Activated CD8-positive, alpha-beta memory T cell treated with anti-CD3 and anti-CD28 coated beads, Interleukin-2, amount 10 ng/mL, durations not matched to agents 7 days and 5 days (primary cell): ENCODE data around the gene GMPPA. TPM values are rescaled to one million over a fixed set of nuclear protein-coding genes. Genes with fewer than 3 reads are reported as not detected.

Experiments
- ATAC-seq: fragments of 150-1000 bp; cut with Tn5 transposase; one replicate; pipeline ENCODE4 v1.10.0; 2021; ENCODE audit warnings: moderate library complexity
- CTCF ChIA-PET: fragments of 350-600 bp; sonication (Branson Sonifier 250); formaldehyde crosslinking; loops from one replicate; lab custom pipeline; 2021; ENCODE audit warnings: antibody characterized with exemption; lab: Charles Lee
- DNase-seq: peaks from one replicate; pipeline ENCODE4 v3.0.0-alpha.2; 2020
- H3K27ac Mint-ChIP-seq: one replicate; pipeline ENCODE4 v1.8.0; 2021; ENCODE audit warnings: mild to moderate bottlenecking, mixed read lengths
- H3K27me3 Mint-ChIP-seq: one replicate; pipeline ENCODE4 v1.8.0; 2021; ENCODE audit warnings: mixed read lengths
- H3K36me3 Mint-ChIP-seq: one replicate; pipeline ENCODE4 v1.8.0; 2021; ENCODE audit warnings: mild to moderate bottlenecking, mixed read lengths
- H3K4me1 Mint-ChIP-seq: one replicate; pipeline ENCODE4 v1.8.0; 2021; ENCODE audit warnings: mixed read lengths
- H3K4me3 Mint-ChIP-seq: one replicate; pipeline ENCODE4 v1.8.0; 2021; ENCODE audit warnings: mild to moderate bottlenecking, moderate library complexity, mixed read lengths
- H3K9me3 Mint-ChIP-seq: one replicate; pipeline ENCODE4 v1.8.0; 2022; ENCODE audit warnings: low read depth, mixed read lengths
- total RNA-seq, 2 experiments: library from RNA; stranded (reverse); gene quantifications; one replicate each; pipeline ENCODE4 v1.2.3, GENCODE V29; 2021

The GMPPA gene
- total RNA-seq, 2 experiments from 2014 or later, result 36.5 to 42.6 TPM

- Mint-ChIP-seq H3K36me3 (no peaks in the 10 kb centered on the region), H3K27ac (no peak overlapping the region), H3K27me3 (no peaks in the 10 kb centered on the region), H3K9me3 (no peaks in the 10 kb centered on the region), H3K4me3 (no peak overlapping the region), H3K4me1 (no peaks in the 10 kb centered on the region)
- DNase-seq (no peak), ATAC-seq (no peak)
- CTCF ChIA-PET, result interaction anchor here (1.5 kb wide), 1 partner anchor 68 kb away, joined by 3 read pairs; no protein-coding TSS in a partner anchor
Observed at GRCh38 chr2:219472629-219473187, 26.0 kb upstream of the GMPPA start.

- DNase-seq (no peak), ATAC-seq (no peak)
- Mint-ChIP-seq H3K36me3 (no peaks in the 10 kb centered on the region), H3K27ac (no peak overlapping the region), H3K27me3 (no peaks in the 10 kb centered on the region), H3K4me1 (no peaks in the 10 kb centered on the region), H3K4me3 (no peak overlapping the region), H3K9me3 (no peaks in the 10 kb centered on the region)
- CTCF ChIA-PET, result interaction anchor here (1.3 to 6.2 kb wide), 2 partner anchors 9 to 57 kb away, joined by 3 to 40 read pairs; no protein-coding TSS in a partner anchor
Observed at GRCh38 chr2:219473511-219473910, 25.2 kb upstream of the GMPPA start.

GRCh38 chr2:219474285-219475060, 24.2 kb upstream of the GMPPA start:
- Mint-ChIP-seq H3K27ac (no peak overlapping the region), H3K4me1 (no peaks in the 10 kb centered on the region), H3K4me3 (no peak overlapping the region), H3K9me3 (no peaks in the 10 kb centered on the region), H3K36me3 (no peaks in the 10 kb centered on the region), H3K27me3 (no peaks in the 10 kb centered on the region)
- CTCF ChIA-PET, result interaction anchor here (0.7 to 6.2 kb wide), 5 partner anchors 10 to 85 kb away, joined by 3 to 40 read pairs (median 3); a partner anchor contains a TSS
- DNase-seq (no peak), ATAC-seq (no peak)

- no peaks in the 10 kb centered on the region for H3K9me3 Mint-ChIP-seq
Observed at GRCh38 chr2:219475278-219475677, 23.4 kb upstream of the GMPPA start.

GRCh38 chr2:219475697-219476651, 22.7 kb upstream of the GMPPA start:
- H3K36me3 Mint-ChIP-seq, result no peaks in the 10 kb centered on the region
- ATAC-seq (peak; percentile 77), DNase-seq (peak; percentile 70)
- H3K9me3 Mint-ChIP-seq, result no peaks in the 10 kb centered on the region
- CTCF ChIA-PET, result interaction anchor here (0.8 to 6.2 kb wide), 9 partner anchors 8 to 131 kb away, joined by 3 to 40 read pairs (median 4); a partner anchor contains a TSS
- no peaks in the 10 kb centered on the region for H3K4me1 Mint-ChIP-seq
- no peaks in the 10 kb centered on the region for H3K27me3 Mint-ChIP-seq
- no peak overlapping the region for H3K4me3 Mint-ChIP-seq
- no peak overlapping the region for H3K27ac Mint-ChIP-seq

More at GRCh38 chr2:219475278-219475677, 23.4 kb upstream of the GMPPA start:
- H3K4me1 Mint-ChIP-seq, result no peaks in the 10 kb centered on the region
- CTCF ChIA-PET, result interaction anchor here (4.1 to 6.2 kb wide), 2 partner anchors 20 to 55 kb away, joined by 14 to 40 read pairs; a partner anchor contains a TSS
- DNase-seq (no peak), ATAC-seq (no peak)
- no peak overlapping the region for H3K4me3 Mint-ChIP-seq
- no peak overlapping the region for H3K27ac Mint-ChIP-seq
- no peaks in the 10 kb centered on the region for H3K36me3 Mint-ChIP-seq
- H3K27me3 Mint-ChIP-seq, result no peaks in the 10 kb centered on the region

- Mint-ChIP-seq H3K27me3 (peaks cover 3% of the 10 kb centered on the region), H3K27ac (no peak overlapping the region), H3K9me3 (no peaks in the 10 kb centered on the region), H3K36me3 (no peaks in the 10 kb centered on the region), H3K4me3 (no peak overlapping the region), H3K4me1 (no peaks in the 10 kb centered on the region)
- DNase-seq (no peak), ATAC-seq (no peak)
- CTCF ChIA-PET, result interaction anchor here (0.8 to 6.2 kb wide), 8 partner anchors 9 to 131 kb away, joined by 3 to 40 read pairs (median 6); a partner anchor contains a TSS
Observed at GRCh38 chr2:219476652-219477151, 22.0 kb upstream of the GMPPA start.

- ATAC-seq, result no peak
- no peak for DNase-seq
- Mint-ChIP-seq H3K4me3 (no peak overlapping the region), H3K27ac (no peak overlapping the region), H3K27me3 (peaks cover 8% of the 10 kb centered on the region), H3K9me3 (no peaks in the 10 kb centered on the region), H3K4me1 (no peaks in the 10 kb centered on the region), H3K36me3 (no peaks in the 10 kb centered on the region)
- CTCF ChIA-PET, result interaction anchor here (1.0 to 6.2 kb wide), 6 partner anchors 9 to 130 kb away, joined by 3 to 40 read pairs (median 6); a partner anchor contains a TSS
Observed at GRCh38 chr2:219477179-219477578, 21.5 kb upstream of the GMPPA start.

GRCh38 chr2:219477815-219478214, 20.9 kb upstream of the GMPPA start:
- no peak for ATAC-seq
- Mint-ChIP-seq H3K27me3 (peaks cover 13% of the 10 kb centered on the region), H3K4me1 (no peaks in the 10 kb centered on the region), H3K4me3 (no peak overlapping the region), H3K9me3 (no peaks in the 10 kb centered on the region), H3K27ac (no peak overlapping the region), H3K36me3 (no peaks in the 10 kb centered on the region)
- CTCF ChIA-PET, result interaction anchor here (1.2 to 6.2 kb wide), 3 partner anchors 17 to 52 kb away, joined by 3 to 40 read pairs (median 14); a partner anchor contains a TSS
- DNase-seq, result no peak

- no peak for ATAC-seq
- Mint-ChIP-seq H3K27me3 (peaks cover 18% of the 10 kb centered on the region), H3K4me3 (no peak overlapping the region), H3K4me1 (no peaks in the 10 kb centered on the region), H3K36me3 (no peaks in the 10 kb centered on the region), H3K9me3 (no peaks in the 10 kb centered on the region), H3K27ac (no peak overlapping the region)
- DNase-seq, result no peak
- CTCF ChIA-PET, result interaction anchor here (4.1 to 6.2 kb wide), 2 partner anchors 17 to 51 kb away, joined by 14 to 40 read pairs; a partner anchor contains a TSS
Observed at GRCh38 chr2:219478916-219479315, 19.8 kb upstream of the GMPPA start.

- no peaks in the 10 kb centered on the region for H3K36me3 Mint-ChIP-seq
- CTCF ChIA-PET, result no interaction called here
- no peaks in the 10 kb centered on the region for H3K9me3 Mint-ChIP-seq
- peaks cover 27% of the 10 kb centered on the region for H3K27me3 Mint-ChIP-seq
- H3K4me3 Mint-ChIP-seq, result no peak overlapping the region
- no peak overlapping the region for H3K27ac Mint-ChIP-seq
- no peaks in the 10 kb centered on the region for H3K4me1 Mint-ChIP-seq
- DNase-seq (no peak), ATAC-seq (no peak)
Observed at GRCh38 chr2:219480004-219480403, 18.7 kb upstream of the GMPPA start.

- Mint-ChIP-seq H3K9me3 (no peaks in the 10 kb centered on the region), H3K4me1 (no peaks in the 10 kb centered on the region), H3K27ac (no peak overlapping the region), H3K36me3 (no peaks in the 10 kb centered on the region), H3K27me3 (peaks cover 51% of the 10 kb centered on the region), H3K4me3 (no peak overlapping the region)
- CTCF ChIA-PET, result interaction anchor here (0.6 to 1.4 kb wide), 4 partner anchors 12 to 47 kb away, joined by 3 to 7 read pairs (median 5); a partner anchor contains a TSS
- DNase-seq (no peak), ATAC-seq (no peak)
Observed at GRCh38 chr2:219482674-219483405, 15.9 kb upstream of the GMPPA start.
